RWPE2 (cell line): ENCODE results near the gene HEXD.
A peak's percentile ranks its signal among the peaks of the same experiment; 100 is the strongest.
"Not testable (repeated sequence)": the region's sequence is repeated elsewhere in the genome, so short reads cannot be mapped to it uniquely, and the experiment has no call there.

Source experiments
- ATAC-seq: fragments of 200-7000 bp; cut with Tn5 transposase; 3 replicates; pipeline ENCODE4 v1.9.1; 2021; ENCODE audit warnings: low read depth
- DNase-seq: peaks from one replicate; pipeline ENCODE4 v3.0.0-alpha.2; 2020; ENCODE audit warnings: low spot score
- H3K27ac ChIP-seq: fragments of 450-650 bp; 2 replicates; pipeline ENCODE4 v1.5.1; 2017; ENCODE audit warnings: mild to moderate bottlenecking; ENCODE audit not compliant: poor library complexity, severe bottlenecking
- H3K27me3 ChIP-seq: fragments of 250-450 bp; sonication (Bioruptor Pico); 2 replicates; pipeline ENCODE4 v1.5.1; 2021; ENCODE audit warnings: mild to moderate bottlenecking, moderate library complexity; ENCODE audit not compliant: insufficient read depth, poor library complexity, severe bottlenecking
- H3K36me3 ChIP-seq: fragments of 250-450 bp; sonication (Bioruptor Pico); 2 replicates; pipeline ENCODE4 v1.5.1; 2020; ENCODE audit warnings: low read depth, mild to moderate bottlenecking, moderate library complexity
- H3K4me1 ChIP-seq: fragments of 250-450 bp; sonication (Bioruptor Pico); 2 replicates; pipeline ENCODE4 v1.5.1; 2021; ENCODE audit warnings: mild to moderate bottlenecking, moderate library complexity; ENCODE audit not compliant: insufficient read depth, poor library complexity, severe bottlenecking
- H3K4me3 ChIP-seq: fragments of 250-450 bp; sonication (Bioruptor Pico); 2 replicates; pipeline ENCODE4 v1.5.1; 2021; ENCODE audit warnings: mild to moderate bottlenecking, moderate library complexity; ENCODE audit not compliant: severe bottlenecking
- H3K9me3 ChIP-seq: fragments of 250-450 bp; sonication (Bioruptor Pico); 2 replicates; pipeline ENCODE4 v1.5.1; 2021; ENCODE audit warnings: mild to moderate bottlenecking, moderate library complexity; ENCODE audit not compliant: severe bottlenecking
- CTCF ChIP-seq: fragments of 450-650 bp; IDR thresholded peaks from one replicate; pipeline ENCODE4 v1.5.1; 2017; ENCODE audit warnings: mild to moderate bottlenecking, moderate library complexity; ENCODE audit not compliant: poor library complexity, severe bottlenecking

Gene HEXD

GRCh38 chr17:82375359-82376041 lies 42.6 kb upstream of the HEXD start:
- Histone ChIP-seq H3K9me3 (no peaks in the 10 kb centered on the region), H3K4me3 (no peak overlapping the region), H3K36me3 (no peaks in the 10 kb centered on the region), H3K4me1 (no peaks in the 10 kb centered on the region), H3K27ac (no peak overlapping the region), H3K27me3 (peaks cover 71% of the 10 kb centered on the region)
- ATAC-seq (no peak; the same call in 2 of the 3 replicates), DNase-seq (no peak)
- TF ChIP-seq CTCF = no peak

- H3K27ac ChIP-seq = no peak overlapping the region
- no peaks in the 10 kb centered on the region for H3K9me3 ChIP-seq
- peak; percentile 21; the same call in 1 of the 3 replicates for ATAC-seq
- no peak for TF ChIP-seq CTCF
- peaks cover 64% of the 10 kb centered on the region for H3K27me3 ChIP-seq
- no peak for DNase-seq
- H3K4me3 ChIP-seq = no peak overlapping the region
- H3K4me1 ChIP-seq = no peaks in the 10 kb centered on the region
- no peaks in the 10 kb centered on the region for H3K36me3 ChIP-seq
Measured at GRCh38 chr17:82376042-82376730, 42.0 kb upstream of the HEXD start.

- DNase-seq, H3K4me3 ChIP-seq, H3K9me3 ChIP-seq, H3K27ac ChIP-seq, H3K4me1 ChIP-seq, H3K36me3 ChIP-seq, ATAC-seq: not testable (repeated sequence)
- peaks cover 55% of the 10 kb centered on the region for H3K27me3 ChIP-seq
Measured at GRCh38 chr17:82377294-82377693, 40.9 kb upstream of the HEXD start.

GRCh38 chr17:82377924-82378740 lies 40.0 kb upstream of the HEXD start:
- peak; percentile 68 for DNase-seq

More at GRCh38 chr17:82377924-82378740, 40.0 kb upstream of the HEXD start:
- Histone ChIP-seq H3K27me3 (peaks cover 47% of the 10 kb centered on the region), H3K4me1 (no peaks in the 10 kb centered on the region), H3K4me3 (no peak overlapping the region), H3K9me3 (no peaks in the 10 kb centered on the region), H3K27ac (no peak overlapping the region), H3K36me3 (no peaks in the 10 kb centered on the region)
- no peak for TF ChIP-seq CTCF
- no peak for ATAC-seq
